ENCODE data around the gene POLR2J.

DNA sequence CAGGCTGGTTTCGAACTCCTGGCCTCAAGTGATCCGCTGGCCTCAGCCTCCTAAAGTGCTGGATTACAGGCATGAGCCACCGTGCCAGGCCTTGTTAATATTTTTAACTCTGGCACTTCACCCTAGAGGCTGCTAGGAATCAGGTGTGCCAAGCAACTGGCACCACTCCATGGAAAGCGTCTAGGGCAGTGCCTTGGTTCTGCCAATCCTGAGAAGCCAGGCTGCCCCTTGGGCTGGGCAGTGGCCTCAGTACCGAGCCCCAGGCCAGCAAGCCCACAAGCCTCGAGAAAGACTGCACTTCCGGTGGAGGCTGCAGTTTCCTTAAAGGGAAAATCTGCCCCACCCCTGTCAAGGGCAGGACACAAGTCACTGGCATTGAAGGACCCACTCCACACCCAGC, 25.4 kb downstream of the POLR2J start:
- TF ChIP-seq GATA2 (IDR thresholded peaks at IDR 0.05; ENCODE audit: low read depth, low read length), result no peak
- no peak for TF ChIP-seq GATA3 (IDR thresholded peaks at IDR 0.05; ENCODE audit: low read depth, low read length)

All from SH-SY5Y (cell line).